Upper lobe of right lung (tissue), 1 donor: ENCODE data around the gene CAB39L. TPM values are rescaled to one million over a fixed set of nuclear protein-coding genes. Genes with fewer than 3 reads are reported as not detected.

Experiments
- ATAC-seq: fragments of 200-7000 bp; cut with Tn5 transposase; one replicate; pipeline ENCODE4 v1.9.1; 2020; ENCODE audit warnings: mild to moderate bottlenecking, moderate library complexity
- DNase-seq: peaks from one replicate; pipeline ENCODE4 v3.0.0-alpha.2; 2020
- H3K27ac ChIP-seq: fragments of 200-600 bp; one replicate; pipeline ENCODE4 v1.8.0; 2022
- H3K27me3 ChIP-seq: fragments of 200-600 bp; one replicate; pipeline ENCODE4 v1.8.0; 2022; ENCODE audit warnings: mild to moderate bottlenecking
- H3K36me3 ChIP-seq: fragments of 200-600 bp; one replicate; pipeline ENCODE4 v1.8.0; 2022
- H3K4me1 ChIP-seq: fragments of 200-600 bp; one replicate; pipeline ENCODE4 v1.8.0; 2022
- H3K4me3 ChIP-seq: fragments of 200-600 bp; one replicate; pipeline ENCODE4 v1.8.0; 2022; ENCODE audit warnings: mild to moderate bottlenecking
- H3K9me3 ChIP-seq: fragments of 200-600 bp; one replicate; pipeline ENCODE4 v1.8.0; 2022
- intact Hi-C: fragments of 100-400 bp; cut with DNase I; formaldehyde crosslinking; loops from one replicate; pipeline ENCODE4 v1.11.0; 2022
- total RNA-seq: library from RNA; stranded (reverse); fragmentation: NEBNext Ultra II Directional; extraction: Animal tissue kit (Norgen Biotek cat#: 25700); gene quantifications from one replicate; pipeline ENCODE4 v1.2.1, GENCODE V29; 2021
- TF ChIP-seq, protein P1 (sequence below): fragments of 200-600 bp; IDR thresholded peaks from one replicate; pipeline ENCODE4 v1.8.0; 2022; ENCODE audit warnings: antibody characterized with exemption
- donor health status: DM: no; HTN: yes; CAD: no; lungs with severe emphysema.

CAB39L gene
- total RNA-seq, 1 donor from 2014 or later, result 18.0 TPM

GRCh38 chr13:49386664-49387063 is 57.2 kb downstream of the CAB39L start:
- H3K36me3 ChIP-seq, result no peaks in the 10 kb centered on the region
- no peak for DNase-seq
- TF ChIP-seq, protein P1, sequence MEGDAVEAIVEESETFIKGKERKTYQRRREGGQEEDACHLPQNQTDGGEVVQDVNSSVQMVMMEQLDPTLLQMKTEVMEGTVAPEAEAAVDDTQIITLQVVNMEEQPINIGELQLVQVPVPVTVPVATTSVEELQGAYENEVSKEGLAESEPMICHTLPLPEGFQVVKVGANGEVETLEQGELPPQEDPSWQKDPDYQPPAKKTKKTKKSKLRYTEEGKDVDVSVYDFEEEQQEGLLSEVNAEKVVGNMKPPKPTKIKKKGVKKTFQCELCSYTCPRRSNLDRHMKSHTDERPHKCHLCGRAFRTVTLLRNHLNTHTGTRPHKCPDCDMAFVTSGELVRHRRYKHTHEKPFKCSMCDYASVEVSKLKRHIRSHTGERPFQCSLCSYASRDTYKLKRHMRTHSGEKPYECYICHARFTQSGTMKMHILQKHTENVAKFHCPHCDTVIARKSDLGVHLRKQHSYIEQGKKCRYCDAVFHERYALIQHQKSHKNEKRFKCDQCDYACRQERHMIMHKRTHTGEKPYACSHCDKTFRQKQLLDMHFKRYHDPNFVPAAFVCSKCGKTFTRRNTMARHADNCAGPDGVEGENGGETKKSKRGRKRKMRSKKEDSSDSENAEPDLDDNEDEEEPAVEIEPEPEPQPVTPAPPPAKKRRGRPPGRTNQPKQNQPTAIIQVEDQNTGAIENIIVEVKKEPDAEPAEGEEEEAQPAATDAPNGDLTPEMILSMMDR, result no peak
- H3K27ac ChIP-seq, result no peak overlapping the region
- no peak overlapping the region for H3K4me3 ChIP-seq
- intact Hi-C loops, result no loop called here
- no peaks in the 10 kb centered on the region for H3K4me1 ChIP-seq
- no peak for ATAC-seq
- no peaks in the 10 kb centered on the region for H3K27me3 ChIP-seq
- no peaks in the 10 kb centered on the region for H3K9me3 ChIP-seq

DNA sequence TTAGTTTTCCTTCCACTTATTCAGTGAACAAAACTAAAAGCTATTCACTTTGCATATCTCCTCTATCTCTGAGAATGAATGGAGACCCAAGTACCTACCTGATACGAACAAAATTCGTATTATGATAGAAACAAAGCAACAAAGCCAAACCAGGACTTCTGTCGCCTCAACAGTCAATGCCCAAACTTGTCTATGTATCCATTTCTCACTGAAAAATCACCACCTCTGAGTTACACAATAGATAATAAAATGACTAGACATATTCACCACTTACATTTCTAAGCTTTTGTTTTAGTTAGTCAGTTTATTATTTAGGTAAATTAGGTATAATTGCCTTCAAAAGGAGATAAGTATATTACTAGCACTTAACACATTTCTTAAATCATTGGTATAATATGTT is 67.7 kb downstream of the CAB39L start:
- intact Hi-C loops, result no loop called here
- TF ChIP-seq, protein P1, result no peak
- no peak for ATAC-seq

DNA sequence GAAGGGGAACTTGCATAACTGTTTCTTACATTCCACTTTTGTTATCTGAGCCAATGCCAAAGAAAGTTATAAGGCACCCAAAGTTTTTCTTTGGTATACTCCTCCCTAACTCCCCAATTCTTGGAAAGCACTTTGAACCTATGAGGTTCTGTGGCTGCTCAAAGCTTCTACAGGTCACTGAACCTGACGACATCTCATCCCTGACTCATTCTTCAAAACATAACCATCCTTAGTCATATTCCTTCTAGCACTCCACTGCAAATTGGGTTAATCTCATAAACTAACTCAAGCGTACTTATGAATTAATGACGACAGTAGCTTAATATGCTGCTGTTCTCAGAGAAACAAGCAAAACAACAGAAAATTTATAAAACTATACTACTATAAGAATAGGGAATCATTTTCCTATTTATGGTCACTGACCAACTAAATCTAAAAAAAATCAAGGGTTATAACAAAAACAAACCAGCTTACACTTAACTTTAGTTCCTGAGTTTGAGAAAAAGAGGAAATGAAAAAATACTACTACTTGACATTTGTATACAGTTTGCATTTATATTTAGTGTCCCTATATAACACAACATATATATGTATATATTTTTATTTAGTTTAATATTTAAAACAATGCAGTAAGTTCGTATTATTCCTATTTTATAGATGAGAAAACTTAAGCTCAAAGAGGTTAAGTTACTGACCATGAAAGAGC is 69.1 kb downstream of the CAB39L start:
- DNase-seq (no peak), ATAC-seq (no peak)
- Histone ChIP-seq H3K4me3 (no peak overlapping the region), H3K9me3 (no peaks in the 10 kb centered on the region), H3K4me1 (peaks cover 7% of the 10 kb centered on the region), H3K36me3 (no peaks in the 10 kb centered on the region), H3K27ac (no peak overlapping the region), H3K27me3 (no peaks in the 10 kb centered on the region)
- intact Hi-C loops, result no loop called here
- TF ChIP-seq, protein P1, result no peak

More for the DNA sequence above, 67.7 kb downstream of the CAB39L start:
- no peaks in the 10 kb centered on the region for H3K36me3 ChIP-seq
- H3K27me3 ChIP-seq, result no peaks in the 10 kb centered on the region
- no peak overlapping the region for H3K27ac ChIP-seq
- H3K9me3 ChIP-seq, result no peaks in the 10 kb centered on the region
- no peak for DNase-seq
- H3K4me1 ChIP-seq, result peaks cover 7% of the 10 kb centered on the region
- no peak overlapping the region for H3K4me3 ChIP-seq

GRCh38 chr13:49373716-49374115 is 70.1 kb downstream of the CAB39L start:
- no peak for DNase-seq
- H3K4me3 ChIP-seq, result no peak overlapping the region
- peaks cover 8% of the 10 kb centered on the region for H3K4me1 ChIP-seq
- intact Hi-C loops, result no loop called here
- no peak overlapping the region for H3K27ac ChIP-seq
- no peaks in the 10 kb centered on the region for H3K27me3 ChIP-seq
- no peaks in the 10 kb centered on the region for H3K36me3 ChIP-seq
- ATAC-seq, result no peak
- H3K9me3 ChIP-seq, result no peaks in the 10 kb centered on the region
- TF ChIP-seq, protein P1, result no peak

GRCh38 chr13:49371943-49372613 is 71.8 kb downstream of the CAB39L start:
- Histone ChIP-seq H3K9me3 (no peaks in the 10 kb centered on the region), H3K36me3 (no peaks in the 10 kb centered on the region), H3K27me3 (no peaks in the 10 kb centered on the region), H3K4me3 (no peak overlapping the region), H3K4me1 (peaks cover 21% of the 10 kb centered on the region), H3K27ac (no peak overlapping the region)
- intact Hi-C loops, result no loop called here
- TF ChIP-seq, protein P1, result no peak
- no peak for DNase-seq
- ATAC-seq, result no peak
